ENCODE results near the gene RDH12.

DNA sequence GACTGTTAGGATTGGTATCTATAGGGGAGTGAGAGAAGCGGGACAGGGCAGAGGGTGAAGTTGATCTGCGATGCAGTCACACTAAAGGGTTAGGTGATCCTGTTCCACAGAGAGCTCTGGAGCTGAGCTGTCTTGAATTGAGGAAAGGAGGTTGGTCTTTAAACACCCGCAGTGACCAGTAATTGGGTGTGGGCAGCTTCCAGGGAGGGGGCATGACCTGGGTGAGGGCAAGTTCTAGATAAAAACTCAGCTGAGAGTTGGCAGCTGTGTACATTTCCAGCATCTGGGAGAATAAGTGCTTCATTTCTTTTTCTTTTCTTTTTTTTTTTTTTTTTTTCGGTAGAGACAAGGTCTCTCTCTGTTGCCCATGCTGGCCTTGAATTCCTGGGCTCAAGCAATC lies 35.1 kb downstream of the RDH12 start:
- TF ChIP-seq, protein P1, sequence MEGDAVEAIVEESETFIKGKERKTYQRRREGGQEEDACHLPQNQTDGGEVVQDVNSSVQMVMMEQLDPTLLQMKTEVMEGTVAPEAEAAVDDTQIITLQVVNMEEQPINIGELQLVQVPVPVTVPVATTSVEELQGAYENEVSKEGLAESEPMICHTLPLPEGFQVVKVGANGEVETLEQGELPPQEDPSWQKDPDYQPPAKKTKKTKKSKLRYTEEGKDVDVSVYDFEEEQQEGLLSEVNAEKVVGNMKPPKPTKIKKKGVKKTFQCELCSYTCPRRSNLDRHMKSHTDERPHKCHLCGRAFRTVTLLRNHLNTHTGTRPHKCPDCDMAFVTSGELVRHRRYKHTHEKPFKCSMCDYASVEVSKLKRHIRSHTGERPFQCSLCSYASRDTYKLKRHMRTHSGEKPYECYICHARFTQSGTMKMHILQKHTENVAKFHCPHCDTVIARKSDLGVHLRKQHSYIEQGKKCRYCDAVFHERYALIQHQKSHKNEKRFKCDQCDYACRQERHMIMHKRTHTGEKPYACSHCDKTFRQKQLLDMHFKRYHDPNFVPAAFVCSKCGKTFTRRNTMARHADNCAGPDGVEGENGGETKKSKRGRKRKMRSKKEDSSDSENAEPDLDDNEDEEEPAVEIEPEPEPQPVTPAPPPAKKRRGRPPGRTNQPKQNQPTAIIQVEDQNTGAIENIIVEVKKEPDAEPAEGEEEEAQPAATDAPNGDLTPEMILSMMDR (conservative IDR thresholded peaks at IDR 0.05 in 1 of 2, IDR thresholded peaks at IDR 0.05 in 1 of 2; ENCODE audit: extremely low read depth in 1 of 2, insufficient read depth in 1 of 2, low read depth in 1 of 2, low read length in 2 of 2), result no peak
- no peak for TF ChIP-seq EZH2 (IDR thresholded peaks at IDR 0.05; ENCODE audit: borderline replicate concordance, low read length)

All from mammary epithelial cell (primary cell).